ENCODE data around the gene HOXB3. TPM values are rescaled to one million over a fixed set of nuclear protein-coding genes. Genes with fewer than 3 reads are reported as not detected.

Gene HOXB3
- total and polyA plus RNA-seq, 8 donors, result 1.1 to 5.6 (median 2.0) TPM

GRCh38 chr17:48584223-48584741 is 5.8 kb downstream of the HOXB3 start:
- Histone ChIP-seq H3K27me3 (peaks cover 5 to 75% (median 18%) of the 10 kb centered on the region in 4 donors), H3K9me3 (no peaks in the 10 kb centered on the region), H3K4me1 (peaks cover 0 to 12% (median 11%) of the 10 kb centered on the region in 3 donors), H3K4me3 (no peak overlapping the region), H3K27ac (no peak overlapping the region), H3K36me3 (no peaks in the 10 kb centered on the region)
- no peak for FAIRE-seq
- TF ChIP-seq, protein P1, sequence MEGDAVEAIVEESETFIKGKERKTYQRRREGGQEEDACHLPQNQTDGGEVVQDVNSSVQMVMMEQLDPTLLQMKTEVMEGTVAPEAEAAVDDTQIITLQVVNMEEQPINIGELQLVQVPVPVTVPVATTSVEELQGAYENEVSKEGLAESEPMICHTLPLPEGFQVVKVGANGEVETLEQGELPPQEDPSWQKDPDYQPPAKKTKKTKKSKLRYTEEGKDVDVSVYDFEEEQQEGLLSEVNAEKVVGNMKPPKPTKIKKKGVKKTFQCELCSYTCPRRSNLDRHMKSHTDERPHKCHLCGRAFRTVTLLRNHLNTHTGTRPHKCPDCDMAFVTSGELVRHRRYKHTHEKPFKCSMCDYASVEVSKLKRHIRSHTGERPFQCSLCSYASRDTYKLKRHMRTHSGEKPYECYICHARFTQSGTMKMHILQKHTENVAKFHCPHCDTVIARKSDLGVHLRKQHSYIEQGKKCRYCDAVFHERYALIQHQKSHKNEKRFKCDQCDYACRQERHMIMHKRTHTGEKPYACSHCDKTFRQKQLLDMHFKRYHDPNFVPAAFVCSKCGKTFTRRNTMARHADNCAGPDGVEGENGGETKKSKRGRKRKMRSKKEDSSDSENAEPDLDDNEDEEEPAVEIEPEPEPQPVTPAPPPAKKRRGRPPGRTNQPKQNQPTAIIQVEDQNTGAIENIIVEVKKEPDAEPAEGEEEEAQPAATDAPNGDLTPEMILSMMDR (IDR thresholded peaks at IDR 0.05), result no peak
- intact Hi-C loops (cut with DNase I), result no loop called here
- no peak for DNase-seq
- WGBS, 2 donors, result 10 to 15% methylated on average over 2 of the region's 2 CpGs
- ATAC-seq, result no peak

DNA sequence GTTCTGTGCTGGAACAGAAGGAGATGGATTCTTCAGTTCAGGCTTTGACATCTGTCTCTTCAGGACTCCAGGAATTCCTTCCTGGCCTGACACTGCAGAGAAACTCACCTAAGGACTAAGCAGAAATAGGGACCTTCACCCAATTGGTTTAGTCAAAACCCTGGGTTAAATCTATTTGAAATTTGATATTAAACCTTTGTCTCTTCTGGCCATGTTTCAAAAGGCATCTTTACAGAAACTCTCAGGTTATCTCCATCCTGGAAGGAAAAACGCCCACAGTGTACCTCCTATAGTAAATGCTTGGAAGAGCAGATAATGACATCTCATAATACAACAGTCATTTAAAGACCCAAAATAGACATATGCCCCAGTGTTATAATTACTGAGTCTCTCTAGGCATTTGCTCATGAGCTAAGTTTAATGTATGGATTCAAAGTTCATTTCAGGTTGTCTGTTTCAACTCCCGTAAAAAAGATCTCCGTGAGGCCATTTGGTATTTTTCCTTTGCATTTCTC is 6.3 kb downstream of the HOXB3 start:
- Histone ChIP-seq H3K36me3 (no peaks in the 10 kb centered on the region), H3K9me3 (no peaks in the 10 kb centered on the region), H3K27me3 (peaks cover 5 to 80% (median 20%) of the 10 kb centered on the region in 4 donors), H3K27ac (no peak overlapping the region), H3K4me1 (peaks cover 0 to 12% (median 11%) of the 10 kb centered on the region in 3 donors), H3K4me3 (no peak overlapping the region)
- TF ChIP-seq, protein P1 (IDR thresholded peaks at IDR 0.05), result no peak
- no peak for FAIRE-seq
- 22 to 28% methylated on average over 3 of the region's 3 CpGs for WGBS, 2 donors
- intact Hi-C loops (cut with DNase I), result no loop called here
- DNase-seq, result no peak
- ATAC-seq, result no peak

GRCh38 chr17:48582750-48583069 is 7.3 kb downstream of the HOXB3 start:
- TF ChIP-seq, protein P1 (IDR thresholded peaks at IDR 0.05), result no peak
- intact Hi-C loops (cut with DNase I), result no loop called here
- H3K9me3 ChIP-seq, result no peaks in the 10 kb centered on the region
- no peaks in the 10 kb centered on the region for H3K36me3 ChIP-seq
- H3K27ac ChIP-seq, result peak overlapping the region in 1 of 4 donors; percentile 66
- WGBS, 2 donors, result 15 to 26% methylated on average over 7 of the region's 7 CpGs
- no peak overlapping the region for H3K4me3 ChIP-seq
- H3K4me1 ChIP-seq, result peaks cover 0 to 12% (median 11%) of the 10 kb centered on the region in 3 donors
- no peak for FAIRE-seq
- ATAC-seq, result no peak
- H3K27me3 ChIP-seq, result peaks cover 5 to 89% (median 20%) of the 10 kb centered on the region in 4 donors
- no peak for DNase-seq

GRCh38 chr17:48579760-48580554 is 10.1 kb downstream of the HOXB3 start:
- peaks cover 0 to 86% (median 13%) of the 10 kb centered on the region in 4 donors for H3K27me3 ChIP-seq
- WGBS, 2 donors, result 16 to 21% methylated on average over 26 of the region's 26 CpGs
- H3K27ac ChIP-seq, result peak overlapping the region in 2 of 4 donors; percentile 13 to 64
- H3K4me3 ChIP-seq, result no peak overlapping the region
- H3K9me3 ChIP-seq, result no peaks in the 10 kb centered on the region
- no peaks in the 10 kb centered on the region for H3K36me3 ChIP-seq
- FAIRE-seq, result no peak
- peaks cover 0 to 6% (median 4%) of the 10 kb centered on the region in 3 donors for H3K4me1 ChIP-seq
- no peak for DNase-seq
- TF ChIP-seq, protein P1 (IDR thresholded peaks at IDR 0.05), result no peak
- intact Hi-C loops (cut with DNase I), result no loop called here
- ATAC-seq, result no peak

DNA sequence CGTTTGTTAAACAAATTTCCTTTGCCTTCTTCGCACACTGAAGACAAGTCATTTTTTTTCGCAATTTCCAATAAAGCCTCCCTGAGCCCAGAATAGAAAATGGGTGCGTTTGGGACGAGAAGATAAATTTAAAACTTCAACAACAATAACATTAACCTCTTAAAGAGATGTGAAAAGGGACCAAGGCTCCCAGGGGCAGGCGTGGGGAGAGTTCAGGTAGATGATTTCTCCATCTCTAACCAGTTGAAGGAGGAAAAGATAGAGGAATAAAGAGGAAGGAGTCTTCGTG is 10.6 kb downstream of the HOXB3 start:
- Histone ChIP-seq H3K4me3 (no peak overlapping the region), H3K9me3 (no peaks in the 10 kb centered on the region), H3K27me3 (peaks cover 0 to 87% (median 13%) of the 10 kb centered on the region in 4 donors), H3K27ac (peak overlapping the region in 1 of 4 donors; percentile 13), H3K36me3 (no peaks in the 10 kb centered on the region), H3K4me1 (peaks cover 0 to 6% (median 4%) of the 10 kb centered on the region in 3 donors)
- intact Hi-C loops (cut with DNase I), result no loop called here
- 15 to 16% methylated on average over 7 of the region's 7 CpGs for WGBS, 2 donors
- TF ChIP-seq, protein P1 (IDR thresholded peaks at IDR 0.05), result no peak
- no peak for DNase-seq
- no peak for ATAC-seq
- no peak for FAIRE-seq

Data from pancreas (tissue), 10 donors.